Placental pericyte (primary cell): ENCODE data around the gene UMAD1. TPM values are rescaled to one million over a fixed set of nuclear protein-coding genes. Genes with fewer than 3 reads are reported as not detected.

Experiments
- small RNA-seq: library from RNA; depleted of rRNA; stranded (forward); fragments of <200 nt; gene quantifications from one replicate; pipeline ENCODE3, GENCODE V24; 2012; ENCODE audit warnings: low replicate concordance
- total RNA-seq: library from RNA; depleted of rRNA; stranded (reverse); fragments of >200 nt; gene quantifications from 2 replicates; pipeline ENCODE4 v1.2.3, GENCODE V29; 2012

The UMAD1 gene
- total RNA-seq, result 13.5 and 15.1 TPM in 2 replicates

GRCh38 chr7:7640221-7641128, at the start of gene UMAD1:
TSS of gene UMAD1 (plus strand) at chr7:7640752. CDS start at chr7:7673372, 32,620 bp downstream.

GRCh38 chr7:7718492-7718891, 77.9 kb downstream of the UMAD1 start, which contains the start of gene RPA3:
TSS of gene RPA3 (minus strand) at chr7:7718607. CDS start at chr7:7640418, 78,189 bp downstream.

Small RNA genes lying within 50 kb of the gene (small RNA-seq; reads per million reads assigned to genes)
- gene RNU6-534P, result not detected

Other genes with a start within 250 kb of the UMAD1 start
- gene COL28A1, start 104.9 kb upstream of the UMAD1 start, total RNA-seq, result not detected in 2 replicates
- gene MIOS, start 73.9 kb upstream of the UMAD1 start, total RNA-seq, result 25.8 and 32.8 TPM in 2 replicates
- 9.2 and 15.7 TPM in 2 replicates for gene RPA3, start 77.9 kb downstream of the UMAD1 start, total RNA-seq